HFFc6 (cell line): Measurements from ENCODE around the gene JARID2. TPM values are rescaled to one million over a fixed set of nuclear protein-coding genes. Genes with fewer than 3 reads are reported as not detected.

Source experiments
- DNase-seq: peaks from one replicate; pipeline ENCODE4 v3.0.0-alpha.2; 2018
- H3K27ac Mint-ChIP-seq: 2 replicates; pipeline ENCODE4 v1.8.0; 2020; ENCODE audit warnings: mild to moderate bottlenecking, mixed read lengths
- H3K27me3 Mint-ChIP-seq: 2 replicates; pipeline ENCODE4 v1.8.0; 2021; ENCODE audit warnings: mild to moderate bottlenecking, moderate library complexity, mixed read lengths; ENCODE audit not compliant: insufficient read depth
- H3K36me3 Mint-ChIP-seq: 2 replicates; pipeline ENCODE4 v1.8.0; 2021; ENCODE audit warnings: low read depth, mixed read lengths
- H3K4me1 Mint-ChIP-seq: 2 replicates; pipeline ENCODE4 v1.8.0; 2020; ENCODE audit warnings: low read depth, mixed read lengths
- H3K4me3 Mint-ChIP-seq: 2 replicates; pipeline ENCODE4 v1.8.0; 2020; ENCODE audit warnings: mild to moderate bottlenecking, moderate library complexity, mixed read lengths
- H3K9me3 Mint-ChIP-seq: 2 replicates; pipeline ENCODE4 v1.8.0; 2020; ENCODE audit warnings: mild to moderate bottlenecking, mixed read lengths
- total RNA-seq, 6 experiments: library from RNA; stranded (reverse); fragmentation: NEBNext Ultra II Directional; extraction: Animal tissue kit (Norgen Biotek cat#: 25700); gene quantifications; 2 replicates in 1 of 6; 3 replicates in 5 of 6; pipeline ENCODE4 v1.2.3, GENCODE V29; 2021
- TF ChIP-seq, protein P1 (sequence below): fragments of 200-600 bp; sonication (generic); IDR thresholded peaks from 2 replicates; pipeline ENCODE4 v1.5.0; 2021; ENCODE audit warnings: antibody characterized with exemption, mild to moderate bottlenecking

JARID2 gene
- total RNA-seq, 6 experiments from 2014 or later: 8.3 to 10.1 (median 9.5) TPM

DNA sequence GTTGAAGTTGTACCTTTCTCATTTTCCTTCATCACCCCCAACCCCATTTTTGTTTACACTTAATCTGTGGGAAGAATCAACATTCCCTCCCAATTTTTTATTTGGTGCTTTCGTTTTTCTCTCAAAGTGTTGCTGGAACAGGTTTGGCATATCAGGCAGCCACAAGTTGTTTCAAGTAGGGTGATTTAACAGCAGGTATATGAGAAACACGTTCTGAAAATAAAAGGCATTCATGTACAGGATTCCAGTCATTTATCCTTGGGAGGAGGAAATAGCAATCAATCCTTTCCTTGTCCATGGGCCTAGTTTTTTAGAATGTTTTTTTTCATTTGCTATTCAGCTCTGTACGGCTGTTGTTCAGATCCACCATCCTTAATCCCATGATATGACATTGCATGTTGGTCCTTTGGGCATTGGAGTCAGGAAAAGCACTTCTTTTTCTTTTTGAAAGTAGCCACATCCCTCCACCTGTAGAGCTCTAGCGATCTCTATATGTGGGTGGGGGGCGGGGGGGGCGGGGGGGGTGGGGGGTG lies 120.2 kb downstream of the JARID2 start:
- no peak overlapping the region; the same call in 1 of the 2 replicates for H3K4me3 Mint-ChIP-seq

DNA sequence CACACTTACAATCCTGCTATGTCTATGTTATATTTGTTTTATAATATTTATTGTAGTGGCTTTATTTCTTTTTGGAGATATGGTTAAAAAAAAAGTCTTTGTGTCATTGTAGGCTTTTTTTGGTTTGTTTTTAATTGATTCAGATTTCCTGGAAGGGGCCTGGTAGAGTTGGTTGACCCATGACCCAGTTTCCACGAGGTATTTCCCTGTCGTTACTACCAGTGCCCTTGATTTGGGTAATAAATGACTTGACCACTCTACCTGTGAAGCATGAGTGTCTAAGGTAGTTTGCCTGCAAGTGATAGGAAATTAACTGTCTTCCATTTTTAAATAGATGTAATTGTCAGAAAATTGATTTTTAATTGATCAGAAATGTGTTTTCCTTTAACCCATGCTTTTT lies 121.0 kb downstream of the JARID2 start:
- Mint-ChIP-seq H3K36me3 (peaks cover 11% of the 10 kb centered on the region; the same call in 1 of the 2 replicates), H3K27me3 (peaks cover 3% of the 10 kb centered on the region; the same call in 1 of the 2 replicates), H3K4me1 (peaks cover 39% of the 10 kb centered on the region), H3K9me3 (no peaks in the 10 kb centered on the region), H3K4me3 (no peak overlapping the region), H3K27ac (no peak overlapping the region)
- TF ChIP-seq, protein P1, sequence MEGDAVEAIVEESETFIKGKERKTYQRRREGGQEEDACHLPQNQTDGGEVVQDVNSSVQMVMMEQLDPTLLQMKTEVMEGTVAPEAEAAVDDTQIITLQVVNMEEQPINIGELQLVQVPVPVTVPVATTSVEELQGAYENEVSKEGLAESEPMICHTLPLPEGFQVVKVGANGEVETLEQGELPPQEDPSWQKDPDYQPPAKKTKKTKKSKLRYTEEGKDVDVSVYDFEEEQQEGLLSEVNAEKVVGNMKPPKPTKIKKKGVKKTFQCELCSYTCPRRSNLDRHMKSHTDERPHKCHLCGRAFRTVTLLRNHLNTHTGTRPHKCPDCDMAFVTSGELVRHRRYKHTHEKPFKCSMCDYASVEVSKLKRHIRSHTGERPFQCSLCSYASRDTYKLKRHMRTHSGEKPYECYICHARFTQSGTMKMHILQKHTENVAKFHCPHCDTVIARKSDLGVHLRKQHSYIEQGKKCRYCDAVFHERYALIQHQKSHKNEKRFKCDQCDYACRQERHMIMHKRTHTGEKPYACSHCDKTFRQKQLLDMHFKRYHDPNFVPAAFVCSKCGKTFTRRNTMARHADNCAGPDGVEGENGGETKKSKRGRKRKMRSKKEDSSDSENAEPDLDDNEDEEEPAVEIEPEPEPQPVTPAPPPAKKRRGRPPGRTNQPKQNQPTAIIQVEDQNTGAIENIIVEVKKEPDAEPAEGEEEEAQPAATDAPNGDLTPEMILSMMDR: no peak
- DNase-seq: no peak

More for the DNA sequence above, 120.2 kb downstream of the JARID2 start:
- H3K36me3 Mint-ChIP-seq: peaks cover 11% of the 10 kb centered on the region; the same call in 1 of the 2 replicates
- no peak for DNase-seq
- H3K4me1 Mint-ChIP-seq: peaks cover 39% of the 10 kb centered on the region
- TF ChIP-seq, protein P1: no peak
- H3K27ac Mint-ChIP-seq: no peak overlapping the region
- H3K27me3 Mint-ChIP-seq: no peaks in the 10 kb centered on the region
- no peaks in the 10 kb centered on the region for H3K9me3 Mint-ChIP-seq

DNA sequence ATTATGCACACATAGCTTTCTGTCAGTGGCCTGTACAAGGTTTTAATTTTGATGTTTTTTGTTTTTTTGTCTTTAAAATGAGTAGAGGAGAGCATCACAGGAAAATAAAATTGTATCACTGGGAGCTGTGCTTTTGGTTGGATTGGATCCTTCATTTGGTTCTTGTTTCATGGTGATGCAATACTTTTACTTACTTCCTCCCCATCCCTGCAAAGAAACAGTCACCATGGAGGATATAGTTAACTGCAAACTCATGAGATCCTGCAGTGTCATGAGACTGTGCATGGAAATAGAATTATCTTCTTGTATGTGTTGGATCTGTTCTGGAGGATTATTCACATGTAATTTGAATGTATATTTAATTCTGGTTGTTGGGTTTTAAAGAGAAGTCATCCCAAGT lies 122.3 kb downstream of the JARID2 start:
- H3K27ac Mint-ChIP-seq: no peak overlapping the region

DNA sequence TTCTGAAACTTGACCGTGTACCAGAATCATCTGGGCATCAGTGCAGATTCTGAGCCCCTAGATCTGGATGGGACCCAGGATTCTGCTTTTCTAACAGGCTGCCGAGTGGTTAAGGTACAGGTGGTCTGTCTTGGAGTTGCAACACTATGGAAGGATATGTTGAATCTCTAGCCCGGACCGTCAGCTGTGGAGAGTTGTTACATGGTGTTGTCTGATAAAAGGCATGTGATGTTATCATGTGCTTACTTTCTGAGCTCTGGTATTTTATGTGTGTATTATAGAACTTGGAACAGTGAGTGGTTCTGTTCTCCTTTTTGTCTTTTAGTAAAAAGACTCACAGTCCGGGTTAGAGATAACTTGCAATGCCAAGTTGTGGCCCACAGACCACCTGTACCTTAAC lies 123.0 kb downstream of the JARID2 start:
- peaks cover 11% of the 10 kb centered on the region; the same call in 1 of the 2 replicates for H3K36me3 Mint-ChIP-seq
- H3K27ac Mint-ChIP-seq: no peak overlapping the region
- DNase-seq: no peak
- H3K27me3 Mint-ChIP-seq: peaks cover 3% of the 10 kb centered on the region; the same call in 1 of the 2 replicates
- H3K4me3 Mint-ChIP-seq: no peak overlapping the region
- peaks cover 39% of the 10 kb centered on the region for H3K4me1 Mint-ChIP-seq
- TF ChIP-seq, protein P1: no peak
- no peaks in the 10 kb centered on the region for H3K9me3 Mint-ChIP-seq

More for the DNA sequence above, 122.3 kb downstream of the JARID2 start:
- TF ChIP-seq, protein P1: no peak
- H3K4me3 Mint-ChIP-seq: no peak overlapping the region
- H3K9me3 Mint-ChIP-seq: no peaks in the 10 kb centered on the region
- no peak for DNase-seq
- H3K4me1 Mint-ChIP-seq: peaks cover 39% of the 10 kb centered on the region
- H3K36me3 Mint-ChIP-seq: peaks cover 11% of the 10 kb centered on the region; the same call in 1 of the 2 replicates
- H3K27me3 Mint-ChIP-seq: peaks cover 3% of the 10 kb centered on the region; the same call in 1 of the 2 replicates

DNA sequence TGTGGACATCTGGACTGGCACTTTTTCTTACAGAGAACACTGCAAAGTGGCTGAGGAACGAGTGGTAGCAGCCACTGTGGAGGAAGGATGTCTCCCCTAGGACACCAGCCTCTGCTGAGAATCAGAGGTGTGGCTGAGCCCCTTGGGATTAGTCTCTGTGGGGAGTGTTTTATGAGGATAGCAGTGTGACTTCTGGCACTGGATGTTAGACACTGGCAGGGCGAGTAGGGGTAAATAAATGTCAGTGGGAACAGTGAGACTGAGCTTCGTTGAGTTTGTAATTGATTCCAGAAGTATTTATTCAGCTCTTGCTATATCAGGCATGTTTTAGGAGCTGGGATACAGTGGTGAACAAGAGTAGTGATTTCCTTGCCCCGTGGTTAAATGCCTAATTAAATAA lies 124.0 kb downstream of the JARID2 start:
- Mint-ChIP-seq H3K4me3 (no peak overlapping the region), H3K36me3 (peaks cover 11% of the 10 kb centered on the region; the same call in 1 of the 2 replicates), H3K9me3 (no peaks in the 10 kb centered on the region), H3K4me1 (peaks cover 39% of the 10 kb centered on the region), H3K27me3 (peaks cover 3% of the 10 kb centered on the region; the same call in 1 of the 2 replicates), H3K27ac (no peak overlapping the region)
- DNase-seq: no peak
- TF ChIP-seq, protein P1: no peak
